GM06990 (cell line): ENCODE data around the gene ARHGEF37.
A peak's percentile ranks its signal among the peaks of the same experiment; 100 is the strongest.

Source experiments
- DNase-seq: peaks from one replicate; pipeline ENCODE4 v3.0.0-alpha.2; 2011; ENCODE audit not compliant: insufficient read length; ENCODE audit errors: extremely low read depth
- H3K27me3 ChIP-seq: replicated peaks from 2 replicates; pipeline ENCODE4 v1.6.0; 2011; ENCODE audit warnings: low read length; ENCODE audit not compliant: control insufficient read depth, insufficient read depth
- H3K36me3 ChIP-seq: 2 replicates; pipeline ENCODE4 v1.5.1; 2011; ENCODE audit warnings: low read length; ENCODE audit not compliant: control insufficient read depth, insufficient read depth
- H3K4me3 ChIP-seq: replicated peaks from 2 replicates; pipeline ENCODE4 v1.5.1; 2011; ENCODE audit warnings: low read depth, mild to moderate bottlenecking, control low read depth, low read length
- CTCF ChIP-seq: IDR thresholded peaks from 2 replicates; pipeline ENCODE4 v1.5.1; 2011; ENCODE audit warnings: low read length, control low read depth, mild to moderate bottlenecking, inconsistent platforms; ENCODE audit not compliant: insufficient read depth, poor library complexity, severe bottlenecking

Gene ARHGEF37

DNA sequence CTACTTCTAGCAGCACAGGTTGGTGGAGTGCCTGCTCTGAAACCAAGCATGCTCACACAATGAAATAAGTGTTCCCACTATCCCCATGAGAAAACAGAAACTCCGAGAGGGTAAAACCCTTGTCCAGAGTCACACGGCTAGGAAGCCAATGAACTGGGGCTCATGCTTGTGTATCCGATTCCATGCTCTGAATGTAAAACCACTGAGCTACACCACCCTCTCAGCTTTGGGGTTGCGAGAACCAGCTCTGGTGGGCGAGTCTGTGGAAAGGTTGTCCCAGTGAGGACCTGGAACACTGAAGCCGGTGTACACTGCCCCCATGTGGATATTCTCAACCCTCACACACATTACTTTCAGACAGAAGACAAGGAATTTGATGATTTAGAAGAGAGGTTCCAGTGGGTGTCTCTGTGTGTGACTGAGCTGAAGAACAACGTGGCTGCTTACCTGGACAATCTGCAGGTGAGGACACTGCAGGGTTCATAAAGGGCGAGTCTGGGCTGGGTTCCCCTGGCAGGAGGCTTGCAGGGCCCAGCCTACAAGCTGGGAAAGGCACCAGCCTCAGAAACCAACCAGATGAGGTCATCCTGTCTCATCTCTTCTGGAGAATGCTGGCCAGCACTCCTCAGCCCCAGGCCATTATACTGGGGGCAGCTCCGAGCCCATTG is 37.4 kb downstream of the ARHGEF37 start:
- H3K27me3 ChIP-seq = no peaks in the 10 kb centered on the region
- peak; percentile 69 for TF ChIP-seq CTCF
- peak overlapping the region; percentile 41 for H3K4me3 ChIP-seq
- no peaks in the 10 kb centered on the region for H3K36me3 ChIP-seq
- DNase-seq = peak; percentile 50

DNA sequence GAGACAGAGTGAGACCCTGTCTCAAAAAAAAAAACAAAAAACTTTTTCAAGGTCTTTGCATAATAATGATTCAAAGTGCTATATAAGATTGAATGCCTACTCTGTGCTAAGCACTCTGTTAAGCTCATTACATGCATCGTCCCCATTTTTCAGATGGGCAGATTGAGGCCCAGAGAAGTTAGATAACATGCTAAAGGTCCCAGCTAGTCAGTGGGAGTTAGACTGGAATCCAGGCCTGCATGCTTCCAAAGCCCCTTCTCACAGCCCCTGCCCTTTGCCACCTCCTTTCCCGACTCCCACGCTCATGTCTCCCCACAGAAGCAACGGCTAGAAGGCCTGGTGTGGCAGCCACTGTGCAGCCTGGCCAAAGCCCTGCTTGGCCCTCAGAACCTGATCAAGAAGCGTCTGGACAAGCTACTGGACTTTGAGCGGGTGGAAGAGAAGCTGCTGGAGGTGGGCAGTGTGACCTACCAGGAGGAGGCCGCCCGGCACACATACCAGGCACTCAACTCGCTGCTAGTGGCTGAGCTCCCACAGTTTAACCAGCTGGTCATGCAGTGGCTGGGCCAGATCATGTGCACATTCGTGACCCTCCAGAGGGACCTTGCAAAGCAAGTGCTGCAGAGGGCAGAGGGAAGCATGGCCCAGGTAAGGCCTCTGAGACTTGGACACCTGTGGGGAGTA is 40.3 kb downstream of the ARHGEF37 start:
- no peaks in the 10 kb centered on the region for H3K27me3 ChIP-seq
- TF ChIP-seq CTCF = no peak
- H3K4me3 ChIP-seq = no peak overlapping the region
- DNase-seq = no peak
- H3K36me3 ChIP-seq = no peaks in the 10 kb centered on the region

GRCh38 chr5:149622466-149622865 is 41.2 kb downstream of the ARHGEF37 start:
- Histone ChIP-seq H3K4me3 (no peak overlapping the region), H3K36me3 (no peaks in the 10 kb centered on the region), H3K27me3 (no peaks in the 10 kb centered on the region)
- no peak for DNase-seq
- TF ChIP-seq CTCF = no peak

DNA sequence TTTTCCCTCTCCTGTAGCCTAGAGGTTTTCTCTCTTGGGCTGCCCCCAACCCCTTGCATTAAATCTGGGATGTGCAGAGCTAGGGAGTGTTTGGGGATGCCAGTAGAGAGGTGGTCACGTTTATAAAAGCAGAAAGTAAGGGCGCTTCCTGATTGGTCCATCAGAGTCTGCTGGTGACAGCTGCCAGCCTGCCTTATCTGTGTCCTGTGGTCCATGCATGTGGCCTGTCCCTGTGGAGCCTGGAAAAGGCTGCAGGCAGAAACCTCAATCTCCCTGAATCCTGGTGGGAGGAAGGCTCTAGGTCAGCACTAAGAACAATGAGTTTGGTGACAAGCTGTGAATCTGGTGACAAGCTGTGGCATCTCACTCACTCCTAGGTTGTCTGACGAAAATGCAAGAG is 42.2 kb downstream of the ARHGEF37 start:
- no peak for DNase-seq
- TF ChIP-seq CTCF = no peak
- Histone ChIP-seq H3K27me3 (no peaks in the 10 kb centered on the region), H3K4me3 (no peak overlapping the region), H3K36me3 (no peaks in the 10 kb centered on the region)

DNA sequence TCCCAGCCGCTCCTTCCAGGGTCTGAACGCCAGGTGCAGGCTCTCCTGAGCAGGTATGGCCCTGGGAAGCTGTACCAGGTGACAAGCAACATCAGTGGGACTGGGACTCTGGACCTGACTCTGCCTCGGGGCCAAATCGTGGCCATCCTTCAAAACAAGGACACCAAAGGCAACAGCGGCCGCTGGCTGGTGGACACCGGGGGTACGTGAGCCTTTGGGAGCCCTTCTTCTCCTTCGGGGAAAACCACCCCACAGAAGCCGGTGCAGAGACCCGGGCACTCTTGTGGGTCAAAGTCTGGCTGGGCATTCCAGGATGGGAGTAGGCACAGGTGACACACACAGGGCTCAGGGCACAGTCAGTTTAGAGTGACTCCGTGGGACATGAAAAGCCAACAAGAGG is 45.8 kb downstream of the ARHGEF37 start:
- TF ChIP-seq CTCF = no peak
- no peak for DNase-seq
- Histone ChIP-seq H3K36me3 (no peaks in the 10 kb centered on the region), H3K27me3 (no peaks in the 10 kb centered on the region), H3K4me3 (no peak overlapping the region)

DNA sequence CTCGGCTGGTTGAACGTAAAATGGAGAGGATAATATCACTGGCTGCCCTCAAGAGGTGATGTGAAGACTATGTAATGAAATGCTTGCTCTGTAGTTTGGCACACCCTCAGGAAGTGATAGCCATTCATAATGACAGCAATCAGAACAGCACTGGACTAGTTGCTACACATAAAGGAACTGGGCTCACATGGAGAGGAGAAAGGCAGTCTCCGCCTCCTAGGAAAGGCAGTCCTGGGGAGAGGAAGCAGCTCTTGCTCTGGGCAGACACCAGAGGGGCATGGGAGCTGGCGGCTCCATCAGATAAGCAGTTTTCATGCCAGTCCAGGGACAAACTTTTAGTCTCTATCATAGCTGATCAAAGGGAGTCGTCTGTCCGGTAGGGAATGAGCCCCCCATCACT is 46.9 kb downstream of the ARHGEF37 start:
- Histone ChIP-seq H3K36me3 (no peaks in the 10 kb centered on the region), H3K27me3 (no peaks in the 10 kb centered on the region), H3K4me3 (no peak overlapping the region)
- no peak for TF ChIP-seq CTCF
- DNase-seq = no peak
